HG03442 (cell line): ENCODE data around the gene ZFP36L1.

Experiments
- ATAC-seq: cut with Tn5 transposase; IDR thresholded peaks from one replicate; pipeline ENCODE4 v1.9.1; 2021; ENCODE audit warnings: mild to moderate bottlenecking, moderate library complexity; ENCODE audit not compliant: unreplicated experiment

Gene ZFP36L1

DNA sequence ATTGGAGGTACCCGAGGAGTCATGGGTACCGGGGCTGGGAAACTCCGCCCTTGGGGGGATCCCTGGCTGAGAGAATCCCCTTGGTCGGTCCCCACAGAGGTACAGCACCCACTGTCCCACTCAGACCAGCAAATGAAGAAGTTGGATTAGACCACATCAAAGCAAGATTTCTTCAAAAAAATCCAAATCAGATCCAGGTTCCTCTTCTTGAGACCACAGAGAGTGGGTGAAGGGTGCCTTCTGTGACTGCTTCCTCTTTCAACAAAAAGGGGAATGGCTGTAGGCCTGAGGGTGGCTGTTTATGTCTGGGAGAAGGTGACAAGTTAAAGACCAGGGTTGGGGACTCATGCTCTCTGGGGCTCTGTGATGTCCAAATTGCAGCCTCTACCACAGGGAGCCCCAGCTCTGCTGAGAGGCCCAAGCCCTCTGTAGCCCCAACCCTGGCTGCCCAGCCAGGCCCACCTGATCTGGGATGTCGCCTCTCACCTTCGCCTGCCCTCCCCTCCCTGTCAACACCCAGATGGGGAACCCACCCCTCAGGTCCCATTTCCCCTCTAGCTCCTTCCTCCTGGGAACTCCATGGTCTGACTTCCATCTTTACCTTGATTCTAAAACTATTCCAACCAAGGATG is 50.9 kb downstream of the ZFP36L1 start:
- peak; percentile 77 for ATAC-seq

GRCh38 chr14:68741477-68741791 is 51.4 kb downstream of the ZFP36L1 start:
- no peak for ATAC-seq

DNA sequence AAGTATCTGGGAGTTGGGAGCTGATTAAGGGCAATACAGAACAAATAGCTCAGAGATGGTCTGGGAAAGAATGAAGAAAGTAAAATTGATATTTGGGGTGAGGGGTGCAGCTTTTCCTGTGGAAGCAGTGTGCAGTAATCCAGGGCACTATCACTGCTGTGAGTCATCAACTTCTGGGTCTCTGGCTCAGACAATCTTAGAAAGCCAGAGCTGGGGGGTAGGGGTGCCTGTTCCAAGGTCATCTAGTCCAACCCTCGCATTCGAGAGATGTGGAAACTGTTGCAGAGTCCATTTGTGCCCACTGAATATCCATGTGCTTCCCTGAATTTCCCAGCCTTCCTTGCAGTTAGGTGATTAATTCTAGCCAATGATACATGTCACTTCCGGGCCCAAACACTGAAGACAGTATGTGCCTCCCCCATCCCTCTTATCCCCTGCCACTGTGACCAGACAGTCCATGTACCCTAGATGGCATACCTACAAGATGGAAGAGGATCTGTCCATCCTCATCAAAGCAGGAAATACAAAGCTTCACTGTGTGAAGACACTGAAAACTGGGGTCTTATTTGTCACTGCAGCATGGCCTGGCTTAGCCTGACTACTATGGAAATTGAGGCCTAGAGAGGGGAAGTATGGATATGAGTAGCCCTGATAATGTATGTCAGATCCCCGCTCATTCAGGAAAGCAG is 51.9 kb downstream of the ZFP36L1 start:
- no peak for ATAC-seq

GRCh38 chr14:68739701-68740100 is 53.2 kb downstream of the ZFP36L1 start:
- no peak for ATAC-seq

- ATAC-seq: no peak
Observed at GRCh38 chr14:68738559-68738958, 54.3 kb downstream of the ZFP36L1 start.
